ENCODE measurements around the gene ARRDC2. TPM values are rescaled to one million over a fixed set of nuclear protein-coding genes. Genes with fewer than 3 reads are reported as not detected.

ARRDC2 gene
- total and polyA plus RNA-seq, 2 of the 13 experiments (the other 11 are each of a cell fraction or from before 2014, with no cell fraction given) = 2.1 to 3.4 TPM

DNA sequence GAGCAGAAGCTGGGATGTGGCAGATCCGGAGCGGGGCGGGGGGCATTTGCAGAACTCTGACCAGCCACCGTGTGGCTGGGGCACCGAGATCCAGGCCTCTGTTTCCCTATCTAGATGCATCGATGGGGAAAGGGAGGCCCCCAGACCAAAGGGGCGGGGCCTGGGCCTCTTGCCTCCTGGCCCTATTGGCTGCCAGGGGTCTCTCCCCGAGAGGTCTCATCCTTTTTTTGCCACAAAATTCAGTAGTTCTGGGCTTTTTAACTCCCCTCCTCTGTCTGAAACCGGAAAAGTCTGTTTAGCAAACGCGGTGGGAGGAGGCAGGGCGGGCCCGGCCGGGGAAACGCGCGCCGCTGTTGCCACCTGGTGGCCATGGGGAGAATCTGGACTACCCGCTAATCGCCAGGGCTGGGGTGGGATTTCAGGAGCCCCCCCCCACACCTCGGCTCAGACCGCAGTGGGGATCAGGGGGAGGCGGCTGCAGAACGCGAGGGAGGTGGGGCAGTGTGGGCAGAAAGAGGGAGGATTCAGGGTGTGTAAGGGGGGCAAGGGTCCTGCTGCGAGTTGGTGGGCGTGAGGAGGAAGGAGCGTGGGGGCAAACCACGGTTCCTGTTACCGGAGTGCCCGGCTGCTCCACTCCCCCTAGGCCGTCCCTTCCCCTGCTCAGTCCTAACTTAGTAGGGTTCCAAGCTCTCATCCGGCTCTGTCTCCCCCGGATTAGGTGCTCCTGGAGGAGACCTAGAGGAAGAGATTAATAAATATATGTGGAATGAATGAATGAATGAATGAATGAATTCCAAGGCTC, 50.4 kb downstream of the ARRDC2 start (continued):
- no peak for TF ChIP-seq DR1 (CRISPR knock-in tag; IDR thresholded peaks at IDR 0.05)
- TF ChIP-seq REST (IDR thresholded peaks at IDR 0.05; ENCODE audit: borderline replicate concordance in 1 of 2, low read depth in 1 of 2, low read length in 2 of 2) = no peak
- TF ChIP-seq KDM4B (CRISPR knock-in tag; IDR thresholded peaks at IDR 0.05) = 0 out of 2 replicates have a peak, but pooled peaks have one; percentile 55
- TF ChIP-seq ZNF839 (CRISPR knock-in tag; IDR thresholded peaks at IDR 0.05; ENCODE audit: borderline replicate concordance) = no peak
- peak; percentile 79; the same call in 1 of the 2 replicates for TF ChIP-seq PCBP1 (IDR thresholded peaks at IDR 0.05; ENCODE audit: borderline replicate concordance, low read depth, low read length)
- no peak for TF ChIP-seq JDP2 (CRISPR knock-in tag; IDR thresholded peaks at IDR 0.05; ENCODE audit: borderline replicate concordance)
- TF ChIP-seq TSC22D2 (CRISPR knock-in tag; IDR thresholded peaks at IDR 0.05; ENCODE audit: borderline replicate concordance) = no peak
- TF ChIP-seq ZNF574 (CRISPR knock-in tag; IDR thresholded peaks at IDR 0.05) = 0 out of 2 replicates have a peak, but pooled peaks have one; percentile 10
- no peak for TF ChIP-seq ZNF724P (CRISPR knock-in tag; IDR thresholded peaks at IDR 0.05; ENCODE audit: borderline replicate concordance)
- TF ChIP-seq ZBTB4 (CRISPR knock-in tag; IDR thresholded peaks at IDR 0.05; ENCODE audit: borderline replicate concordance) = no peak
- TF ChIP-seq TBX2 (CRISPR knock-in tag; IDR thresholded peaks at IDR 0.05; ENCODE audit: borderline replicate concordance) = peak; percentile 44; the same call in 1 of the 2 replicates
- 0 out of 2 replicates have a peak, but pooled peaks have one; percentile 51 for TF ChIP-seq RELA (CRISPR knock-in tag; IDR thresholded peaks at IDR 0.05)
- TF ChIP-seq ZBTB1 (CRISPR knock-in tag; IDR thresholded peaks at IDR 0.05; ENCODE audit: borderline replicate concordance) = no peak
- TF ChIP-seq MBD4 (IDR thresholded peaks at IDR 0.05; ENCODE audit: borderline replicate concordance, low read length) = no peak
- TF ChIP-seq ZNF354B (CRISPR knock-in tag; IDR thresholded peaks at IDR 0.05) = no peak
- no peak for TF ChIP-seq SP140L (CRISPR knock-in tag; IDR thresholded peaks at IDR 0.05; ENCODE audit: borderline replicate concordance)
- no peak for TF ChIP-seq ZNF564 (CRISPR knock-in tag; IDR thresholded peaks at IDR 0.05)
- TF ChIP-seq MEIS1 (CRISPR knock-in tag; IDR thresholded peaks at IDR 0.05; ENCODE audit: borderline replicate concordance) = no peak
- no peak for TF ChIP-seq PTBP1 (IDR thresholded peaks at IDR 0.05; ENCODE audit: low read depth, low read length, poor library complexity, severe bottlenecking)
